Activated CD4-positive, alpha-beta T cell treated with anti-CD3 and anti-CD28 coated beads, Interleukin-2, amount 10 ng/mL, durations not matched to agents 7 days and 5 days (primary cell): ENCODE measurements around the gene AAR2. TPM values are rescaled to one million over a fixed set of nuclear protein-coding genes. Genes with fewer than 3 reads are reported as not detected.
A peak's percentile ranks its signal among the peaks of the same experiment; 100 is the strongest.

Experiments used
- CTCF ChIA-PET: fragments of 350-600 bp; sonication (Branson Sonifier 250); formaldehyde crosslinking; loops from one replicate; lab custom pipeline; 2021; ENCODE audit warnings: antibody characterized with exemption; lab: Charles Lee
- POLR2A ChIA-PET: fragments of 350-600 bp; sonication (Branson Sonifier 250); formaldehyde crosslinking; loops from one replicate; lab custom pipeline; 2021; ENCODE audit warnings: antibody characterized with exemption; lab: Charles Lee
- DNase-seq: peaks from one replicate; pipeline ENCODE4 v3.0.0-alpha.2; 2020
- H3K27ac Mint-ChIP-seq: one replicate; pipeline ENCODE4 v1.8.0; 2021; ENCODE audit warnings: mild to moderate bottlenecking, moderate library complexity, mixed read lengths
- H3K27me3 Mint-ChIP-seq: one replicate; pipeline ENCODE4 v1.8.0; 2021; ENCODE audit warnings: mixed read lengths
- H3K36me3 Mint-ChIP-seq: one replicate; pipeline ENCODE4 v1.8.0; 2021; ENCODE audit warnings: low read depth, mixed read lengths
- H3K4me1 Mint-ChIP-seq: one replicate; pipeline ENCODE4 v1.8.0; 2021; ENCODE audit warnings: mixed read lengths
- H3K4me3 Mint-ChIP-seq: one replicate; pipeline ENCODE4 v1.8.0; 2021; ENCODE audit warnings: mild to moderate bottlenecking, moderate library complexity, mixed read lengths
- H3K9me3 Mint-ChIP-seq: one replicate; pipeline ENCODE4 v1.8.0; 2021; ENCODE audit warnings: mixed read lengths
- total RNA-seq, 2 experiments: library from RNA; stranded (reverse); gene quantifications; one replicate each; pipeline ENCODE4 v1.2.3, GENCODE V29; 2021

The AAR2 gene
- total RNA-seq, 2 experiments from 2014 or later: 22.5 to 23.0 TPM

- Mint-ChIP-seq H3K27ac (no peak overlapping the region), H3K27me3 (no peaks in the 10 kb centered on the region), H3K4me3 (no peak overlapping the region), H3K9me3 (no peaks in the 10 kb centered on the region), H3K36me3 (peaks cover 38% of the 10 kb centered on the region), H3K4me1 (peaks cover 6% of the 10 kb centered on the region)
- CTCF ChIA-PET: interaction anchor here (1.4 kb wide), 1 partner anchor 17 kb away, joined by 3 read pairs; no protein-coding TSS in a partner anchor
- DNase-seq: no peak
- POLR2A ChIA-PET: interaction anchor here (0.5 kb wide), 1 partner anchor 215 kb away, joined by 4 read pairs; no protein-coding TSS in a partner anchor
Observed at GRCh38 chr20:36249450-36249849, 13.2 kb downstream of the AAR2 start.

GRCh38 chr20:36251426-36251825 lies 15.1 kb downstream of the AAR2 start:
- ChIA-PET POLR2A (no interaction called here), CTCF (no interaction called here)
- no peaks in the 10 kb centered on the region for H3K9me3 Mint-ChIP-seq
- no peak for DNase-seq
- H3K4me3 Mint-ChIP-seq: no peak overlapping the region
- H3K27ac Mint-ChIP-seq: no peak overlapping the region
- peaks cover 26% of the 10 kb centered on the region for H3K36me3 Mint-ChIP-seq
- peaks cover 6% of the 10 kb centered on the region for H3K4me1 Mint-ChIP-seq
- no peaks in the 10 kb centered on the region for H3K27me3 Mint-ChIP-seq

- Mint-ChIP-seq H3K9me3 (no peaks in the 10 kb centered on the region), H3K4me3 (no peak overlapping the region), H3K27me3 (no peaks in the 10 kb centered on the region), H3K27ac (no peak overlapping the region), H3K36me3 (peaks cover 29% of the 10 kb centered on the region), H3K4me1 (peaks cover 6% of the 10 kb centered on the region)
- CTCF ChIA-PET: no interaction called here
- POLR2A ChIA-PET: interaction anchor here (0.5 kb wide), 1 partner anchor 342 kb away, joined by 3 read pairs; no protein-coding TSS in a partner anchor
- no peak for DNase-seq
Observed at GRCh38 chr20:36252511-36252910, 16.2 kb downstream of the AAR2 start.

- CTCF ChIA-PET: interaction anchor here (0.6 to 0.8 kb wide), 2 partner anchors 19 to 743 kb away, joined by 3 read pairs; no protein-coding TSS in a partner anchor
- POLR2A ChIA-PET: interaction anchor here (0.5 kb wide), 1 partner anchor 342 kb away, joined by 3 read pairs; no protein-coding TSS in a partner anchor
Observed at GRCh38 chr20:36253036-36253435, 16.8 kb downstream of the AAR2 start.

GRCh38 chr20:36254076-36254475 lies 17.8 kb downstream of the AAR2 start:
- ChIA-PET POLR2A (no interaction called here), CTCF (interaction anchor here (0.6 kb wide), 1 partner anchor 217 kb away, joined by 3 read pairs; no protein-coding TSS in a partner anchor)
- Mint-ChIP-seq H3K4me1 (peaks cover 2% of the 10 kb centered on the region), H3K4me3 (no peak overlapping the region), H3K9me3 (no peaks in the 10 kb centered on the region), H3K27me3 (no peaks in the 10 kb centered on the region), H3K36me3 (peaks cover 20% of the 10 kb centered on the region), H3K27ac (no peak overlapping the region)
- DNase-seq: no peak

More at GRCh38 chr20:36253036-36253435, 16.8 kb downstream of the AAR2 start:
- H3K36me3 Mint-ChIP-seq: peaks cover 25% of the 10 kb centered on the region
- no peaks in the 10 kb centered on the region for H3K9me3 Mint-ChIP-seq
- peaks cover 5% of the 10 kb centered on the region for H3K4me1 Mint-ChIP-seq
- no peaks in the 10 kb centered on the region for H3K27me3 Mint-ChIP-seq
- no peak overlapping the region for H3K27ac Mint-ChIP-seq
- no peak overlapping the region for H3K4me3 Mint-ChIP-seq
- DNase-seq: no peak

- no peaks in the 10 kb centered on the region for H3K9me3 Mint-ChIP-seq
- CTCF ChIA-PET: interaction anchor here (0.6 kb wide), 1 partner anchor 19 kb away, joined by 3 read pairs; the partner anchor contains the start of gene AAR2
- POLR2A ChIA-PET: no interaction called here
- H3K36me3 Mint-ChIP-seq: peaks cover 15% of the 10 kb centered on the region
- no peaks in the 10 kb centered on the region for H3K27me3 Mint-ChIP-seq
- DNase-seq: no peak
- no peak overlapping the region for H3K27ac Mint-ChIP-seq
- H3K4me1 Mint-ChIP-seq: no peaks in the 10 kb centered on the region
- no peak overlapping the region for H3K4me3 Mint-ChIP-seq
Observed at GRCh38 chr20:36255445-36255844, 19.2 kb downstream of the AAR2 start.

GRCh38 chr20:36259177-36260061 lies 23.1 kb downstream of the AAR2 start:
- ChIA-PET CTCF (no interaction called here), POLR2A (no interaction called here)
- Mint-ChIP-seq H3K36me3 (peaks cover 10% of the 10 kb centered on the region), H3K4me1 (no peaks in the 10 kb centered on the region), H3K27ac (peak overlapping the region; percentile 4), H3K27me3 (no peaks in the 10 kb centered on the region), H3K9me3 (no peaks in the 10 kb centered on the region), H3K4me3 (no peak overlapping the region)
- no peak for DNase-seq

- H3K9me3 Mint-ChIP-seq: no peaks in the 10 kb centered on the region
- H3K36me3 Mint-ChIP-seq: peaks cover 10% of the 10 kb centered on the region
- no peak for DNase-seq
- no peak overlapping the region for H3K4me3 Mint-ChIP-seq
- no peaks in the 10 kb centered on the region for H3K27me3 Mint-ChIP-seq
- H3K27ac Mint-ChIP-seq: no peak overlapping the region
- no peaks in the 10 kb centered on the region for H3K4me1 Mint-ChIP-seq
- ChIA-PET POLR2A (no interaction called here), CTCF (no interaction called here)
Observed at GRCh38 chr20:36260316-36260715, 24.0 kb downstream of the AAR2 start.

GRCh38 chr20:36261389-36262105 lies 25.3 kb downstream of the AAR2 start:
- no peaks in the 10 kb centered on the region for H3K27me3 Mint-ChIP-seq
- DNase-seq: no peak
- no peak overlapping the region for H3K4me3 Mint-ChIP-seq
- H3K36me3 Mint-ChIP-seq: peaks cover 9% of the 10 kb centered on the region
- no peaks in the 10 kb centered on the region for H3K4me1 Mint-ChIP-seq
- POLR2A ChIA-PET: no interaction called here
- CTCF ChIA-PET: no interaction called here
- no peak overlapping the region for H3K27ac Mint-ChIP-seq
- no peaks in the 10 kb centered on the region for H3K9me3 Mint-ChIP-seq

GRCh38 chr20:36262440-36262839 lies 26.2 kb downstream of the AAR2 start:
- H3K27me3 Mint-ChIP-seq: no peaks in the 10 kb centered on the region
- POLR2A ChIA-PET: no interaction called here
- H3K4me1 Mint-ChIP-seq: no peaks in the 10 kb centered on the region
- CTCF ChIA-PET: no interaction called here
- no peaks in the 10 kb centered on the region for H3K9me3 Mint-ChIP-seq
- H3K27ac Mint-ChIP-seq: no peak overlapping the region
- H3K36me3 Mint-ChIP-seq: no peaks in the 10 kb centered on the region
- DNase-seq: no peak
- H3K4me3 Mint-ChIP-seq: no peak overlapping the region

- POLR2A ChIA-PET: no interaction called here
- no peaks in the 10 kb centered on the region for H3K4me1 Mint-ChIP-seq
Observed at GRCh38 chr20:36264426-36265246, 28.4 kb downstream of the AAR2 start.

GRCh38 chr20:36266189-36266588 lies 29.9 kb downstream of the AAR2 start:
- H3K4me3 Mint-ChIP-seq: no peak overlapping the region
- no peaks in the 10 kb centered on the region for H3K27me3 Mint-ChIP-seq
- no peaks in the 10 kb centered on the region for H3K9me3 Mint-ChIP-seq
- no peaks in the 10 kb centered on the region for H3K4me1 Mint-ChIP-seq
- H3K36me3 Mint-ChIP-seq: no peaks in the 10 kb centered on the region
- CTCF ChIA-PET: interaction anchor here (0.6 to 1.3 kb wide), 2 partner anchors 17 to 665 kb away, joined by 3 read pairs; no protein-coding TSS in a partner anchor
- H3K27ac Mint-ChIP-seq: no peak overlapping the region
- POLR2A ChIA-PET: no interaction called here
- no peak for DNase-seq

More at GRCh38 chr20:36264426-36265246, 28.4 kb downstream of the AAR2 start:
- H3K4me3 Mint-ChIP-seq: no peak overlapping the region
- DNase-seq: no peak
- CTCF ChIA-PET: interaction anchor here (0.6 to 1.3 kb wide), 3 partner anchors 10 to 25 kb away, joined by 3 to 4 read pairs (median 4); no protein-coding TSS in a partner anchor
- no peaks in the 10 kb centered on the region for H3K9me3 Mint-ChIP-seq
- no peak overlapping the region for H3K27ac Mint-ChIP-seq
- no peaks in the 10 kb centered on the region for H3K27me3 Mint-ChIP-seq
- no peaks in the 10 kb centered on the region for H3K36me3 Mint-ChIP-seq
